Measurements from ENCODE around the gene KCNH2. TPM values are rescaled to one million over a fixed set of nuclear protein-coding genes. Genes with fewer than 3 reads are reported as not detected.

KCNH2 gene
- total and polyA plus RNA-seq, 2 of the 8 experiments (the other 6 are each of a cell fraction or from before 2014, with no cell fraction given): 8.0 to 15.0 TPM

GRCh38 chr7:150903606-150904005, 74.5 kb downstream of the KCNH2 start:
- Histone ChIP-seq H3K4ac (replicated peaks; ENCODE audit: insufficient read length, low read depth, low read length) (no peak overlapping the region), H2BK15ac (ENCODE audit: low read length) (no peak overlapping the region), H3K79me2 (ENCODE audit: control insufficient read depth in 1 of 2, insufficient read depth in 2 of 2, low read length in 2 of 2) (no peaks in the 10 kb centered on the region), H2AK5ac (ENCODE audit: low read depth, low read length) (no peak overlapping the region), H3K27me3 (replicated peaks in 1 of 4; ENCODE audit: control insufficient read depth in 3 of 4, extremely low read depth in 1 of 4, insufficient read depth in 3 of 4, low read length in 3 of 4) (peaks cover 0 to 11% (median 6%) of the 10 kb centered on the region in 4 experiments; a peak in 4 of 7 replicates), H3K27ac (ENCODE audit: low read depth, low read length) (no peak overlapping the region), H3K4me1 (replicated peaks in 1 of 4; ENCODE audit: control insufficient read depth in 3 of 4, insufficient read depth in 4 of 4, low read length in 3 of 4) (peaks cover 0 to 15% (median 4%) of the 10 kb centered on the region in 4 experiments; a peak in 4 of 7 replicates), H3K23ac (ENCODE audit: insufficient read length) (no peak overlapping the region), H3K79me1 (ENCODE audit: low read depth, low read length) (no peaks in the 10 kb centered on the region), H2BK120ac (replicated peaks; ENCODE audit: low read depth, low read length) (no peak overlapping the region), H3K9ac (replicated peaks in 1 of 4; ENCODE audit: extremely low read depth in 1 of 4, low read depth in 3 of 4, low read length in 3 of 4) (no peak overlapping the region), H3K4me2 (ENCODE audit: insufficient read depth in 1 of 2, low read depth in 2 of 2, low read length in 2 of 2) (no peak overlapping the region), H3K14ac (ENCODE audit: insufficient read length) (no peak overlapping the region), H2BK20ac (ENCODE audit: low read length) (no peak overlapping the region), H3K18ac (ENCODE audit: extremely low read depth, low read length) (no peak overlapping the region), H4K5ac (ENCODE audit: insufficient read length, low read depth, low read length) (no peak overlapping the region), H2BK5ac (ENCODE audit: low read depth, low read length) (no peak overlapping the region), H2AFZ (ENCODE audit: low read length) (no peak overlapping the region), H4K20me1 (replicated peaks in 1 of 2; ENCODE audit: control insufficient read depth in 1 of 2, insufficient read depth in 2 of 2, low read length in 2 of 2) (no peaks in the 10 kb centered on the region), H2BK12ac (ENCODE audit: low read depth, low read length) (no peak overlapping the region), H4K8ac (ENCODE audit: extremely low read depth, insufficient read depth, low read length) (no peak overlapping the region), H4K91ac (replicated peaks; ENCODE audit: insufficient read length, low read length) (no peak overlapping the region), H3K36me3 (ENCODE audit: control insufficient read depth in 2 of 4, insufficient read depth in 4 of 4, low read length in 3 of 4) (no peaks in the 10 kb centered on the region), H3K56ac (replicated peaks; ENCODE audit: insufficient read length, low read depth, low read length) (no peak overlapping the region), H3K4me3 (ENCODE audit: extremely low read depth in 1 of 4, insufficient read depth in 2 of 4, low read depth in 3 of 4, low read length in 4 of 4) (no peak overlapping the region), H3K9me3 (ENCODE audit: insufficient read depth in 2 of 2, low read depth in 1 of 2, low read length in 1 of 2) (no peaks in the 10 kb centered on the region), H3K23me2 (ENCODE audit: low read depth, low read length) (no peaks in the 10 kb centered on the region)
- ChIA-PET CTCF (ENCODE audit: partially characterized antibody) (interaction anchor here (0.7 to 3.1 kb wide), 8 partner anchors 10 to 208 kb away, joined by 3 to 22 read pairs (median 4); no protein-coding TSS in a partner anchor), POLR2A (ENCODE audit: partially characterized antibody) (no interaction called here)
- 92% methylated on average over 12 of the region's 12 CpGs; no CpG with 5 or more reads in 1 of the 2 experiments for WGBS, 2 experiments (ENCODE audit: extremely low coverage in 1 of 2, insufficient coverage in 1 of 2, insufficient read length in 1 of 2, insufficient replicate concordance in 2 of 2, low coverage in 1 of 2, low lambda C conversion rate in 2 of 2, missing lambda C conversion rate in 1 of 2)
- DNase-seq (ENCODE audit: low read depth in 1 of 2, low spot score in 2 of 2) (no peak), FAIRE-seq (no peak)
- TF ChIP-seq CHD1 (IDR thresholded peaks at IDR 0.05; ENCODE audit: low read depth, low read length): no peak
- TF ChIP-seq JUND (IDR thresholded peaks at IDR 0.05; ENCODE audit: low read length): no peak
- no peak for TF ChIP-seq BRCA1 (IDR thresholded peaks at IDR 0.05; ENCODE audit: low read depth, low read length)
- no peak for TF ChIP-seq CBX8 (IDR thresholded peaks at IDR 0.05; ENCODE audit: borderline replicate concordance, low read depth, low read length)
- no peak for TF ChIP-seq RXRA (IDR thresholded peaks at IDR 0.05; ENCODE audit: insufficient read depth, low read depth, low read length)
- no peak for TF ChIP-seq KDM1A (IDR thresholded peaks at IDR 0.05; ENCODE audit: borderline replicate concordance, low read length)
- TF ChIP-seq SIRT6 (IDR thresholded peaks at IDR 0.05; ENCODE audit: low read length): no peak
- TF ChIP-seq TAF7 (optimal IDR thresholded peaks at IDR 0.05; ENCODE audit: borderline replicate concordance, low read depth, low read length): no peak
- no peak for TF ChIP-seq USF2 (IDR thresholded peaks at IDR 0.05; ENCODE audit: low read length)

All from H1 (cell line).